ENCODE results near the gene ASB13. TPM values are rescaled to one million over a fixed set of nuclear protein-coding genes. Genes with fewer than 3 reads are reported as not detected.

Gene ASB13
- total RNA-seq, 2 donors from 2014 or later = 15.8 to 16.0 TPM

Other genes starting within 250 kb of the ASB13 start
- gene CALML5, start 167.0 kb downstream of the ASB13 start, total RNA-seq = 1 to 10 TPM in 1 of 2 donors, not detected in 1; 3.7 TPM
- not detected for gene CALML3, start 141.6 kb downstream of the ASB13 start, total RNA-seq
- 100 to 1,000 TPM in 1 of 2 donors, 10 to 100 TPM in 1; 43.9 to 123 TPM for gene TASOR2, start 18.2 kb upstream of the ASB13 start, total RNA-seq
- 100 to 1,000 TPM; 141 to 209 TPM for gene GDI2, start 146.8 kb upstream of the ASB13 start, total RNA-seq
- gene ANKRD16, start 223.3 kb upstream of the ASB13 start, total RNA-seq = 10 to 100 TPM; 10.4 to 15.0 TPM
- gene FBH1, start 223.6 kb upstream of the ASB13 start, total RNA-seq = 10 to 100 TPM; 93.7 to 94.1 TPM

Measured in thoracic aorta (tissue), 2 donors.